ENCODE results near the gene ZDHHC11B.
"Not testable (repeated sequence)": the region's sequence is repeated elsewhere in the genome, so short reads cannot be mapped to it uniquely, and the experiment has no call there.

GRCh38 chr5:742276-742675, 42.3 kb downstream of the ZDHHC11B start:
- TF ChIP-seq YY1 (IDR thresholded peaks at IDR 0.05; ENCODE audit: insufficient read depth, insufficient read length); ZNF274 (IDR thresholded peaks at IDR 0.05; ENCODE audit: low read depth, low read length); SUZ12 (IDR thresholded peaks at IDR 0.05; ENCODE audit: extremely low read depth, insufficient read depth, insufficient read length): not testable (repeated sequence)
